ENCODE results near the gene TRAPPC2L.

The TRAPPC2L gene

DNA sequence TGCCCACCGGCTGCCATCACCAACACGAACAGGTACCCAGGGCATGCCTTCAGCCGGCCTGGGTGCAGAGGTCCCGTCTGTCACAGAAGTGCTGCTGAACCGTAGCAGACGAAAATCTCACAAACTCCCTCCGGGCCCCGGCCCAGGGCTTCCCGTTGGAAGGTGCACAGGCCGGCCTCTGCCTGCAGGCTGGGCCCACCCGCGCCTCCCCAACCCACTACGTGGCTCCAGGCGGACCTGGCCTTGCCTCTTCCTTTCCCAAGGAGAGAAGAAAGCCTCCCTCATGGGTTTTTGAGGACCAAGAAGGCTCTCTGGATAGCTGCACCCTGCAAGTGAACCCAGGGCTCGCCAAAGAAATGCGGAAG is 55.0 kb downstream of the TRAPPC2L start:
- no peak for DNase-seq

Data from activated CD4-positive, alpha-beta T cell treated with anti-CD3 and anti-CD28 coated beads, Interleukin-2, amount 50 U/mL, for 48 hours (primary cell).